ENCODE data around the gene UBXN6. TPM values are rescaled to one million over a fixed set of nuclear protein-coding genes. Genes with fewer than 3 reads are reported as not detected.

Gene UBXN6
- total RNA-seq, 1 experiment from 2014 or later = 34.1 TPM

DNA sequence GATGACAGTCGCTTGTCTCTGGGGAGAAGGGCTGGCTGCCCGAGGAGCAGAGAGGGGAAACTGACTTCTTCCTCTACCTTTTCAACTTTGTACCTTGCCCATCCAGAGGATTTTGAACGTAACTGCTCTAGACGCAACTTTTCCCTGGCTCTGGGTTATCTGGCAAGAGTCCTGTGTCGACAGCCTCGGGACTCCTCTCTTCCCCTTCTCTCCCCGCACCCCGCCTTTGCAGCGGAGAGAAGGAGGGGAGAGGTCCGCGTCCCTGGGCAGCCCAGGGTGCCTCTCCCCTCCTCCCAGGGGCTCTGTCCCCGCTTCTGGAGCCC lies 57.8 kb downstream of the UBXN6 start:
- Histone ChIP-seq H3K9me3 (ENCODE audit: control insufficient read depth, low read depth, low read length) (no peaks in the 10 kb centered on the region), H3T11ph (ENCODE audit: low read length) (no peak overlapping the region), H3K23me2 (ENCODE audit: insufficient read length, low read depth, low read length, poor library complexity, severe bottlenecking) (peaks cover 9% of the 10 kb centered on the region), H4K91ac (ENCODE audit: insufficient read length, low read depth, low read length) (no peak overlapping the region), H3K23ac (ENCODE audit: insufficient read length, low read depth, low read length) (no peak overlapping the region), H2BK120ac (ENCODE audit: low read depth, low read length, poor library complexity, severe bottlenecking) (no peak overlapping the region), H4K8ac (replicated peaks; ENCODE audit: insufficient read length, low read depth, low read length) (no peak overlapping the region), H3K27me3 (ENCODE audit: insufficient read depth, low read length) (no peaks in the 10 kb centered on the region), H3K4me1 (ENCODE audit: insufficient read depth, low read length) (no peaks in the 10 kb centered on the region; the same call in 1 of the 2 replicates), H2BK12ac (ENCODE audit: insufficient read length, low read depth, low read length) (no peak overlapping the region), H2BK20ac (ENCODE audit: low read depth, low read length, poor library complexity, severe bottlenecking) (no peak overlapping the region), H2AFZ (ENCODE audit: low read length) (no peak overlapping the region), H2BK15ac (ENCODE audit: low read depth, low read length) (no peak overlapping the region), H2BK5ac (ENCODE audit: insufficient read length, low read length) (no peak overlapping the region), H3K79me2 (ENCODE audit: insufficient read depth, low read length) (peaks cover 35% of the 10 kb centered on the region), H2AK5ac (ENCODE audit: insufficient read length, low read length) (no peak overlapping the region), H3K9ac (ENCODE audit: extremely low read depth, insufficient read length, low read length) (peak overlapping the region; percentile 72), H4K20me1 (ENCODE audit: control insufficient read depth, insufficient read depth, insufficient read length) (no peaks in the 10 kb centered on the region), H3K27ac (ENCODE audit: insufficient read length, low read depth, low read length) (no peak overlapping the region), H3K14ac (ENCODE audit: insufficient read depth, low read length) (no peak overlapping the region), H3K18ac (ENCODE audit: insufficient read length, low read depth, low read length) (no peak overlapping the region), H3K4me2 (ENCODE audit: insufficient read depth, insufficient read length, low read length) (peak overlapping the region; percentile 93), H4K5ac (ENCODE audit: insufficient read length, low read depth, low read length) (no peak overlapping the region), H3K4ac (ENCODE audit: low read depth, low read length) (no peak overlapping the region), H3K79me1 (ENCODE audit: insufficient read depth, low read depth, low read length, poor library complexity, severe bottlenecking) (peaks cover 12% of the 10 kb centered on the region), H3K56ac (ENCODE audit: insufficient read length, low read depth, low read length) (no peak overlapping the region)
- H3K36me3 Mint-ChIP-seq (ENCODE audit: insufficient read depth in 1 of 3, low read depth in 3 of 3) = peaks cover 14 to 36% (median 34%) of the 10 kb centered on the region in 3 experiments; a peak in 6 of 7 replicates
- no CpG with 5 or more reads among the region's 12 CpGs for WGBS (ENCODE audit: extremely low coverage, insufficient read length, low lambda C conversion rate)
- peak overlapping the region; percentile 81 to 89 for H3K4me3 Mint-ChIP-seq
- H3K27ac Mint-ChIP-seq = peak overlapping the region in 1 of 3 experiments; percentile 75; a peak in 2 of 7 replicates
- H3K4me1 Mint-ChIP-seq = peaks cover 47 to 50% of the 10 kb centered on the region in 2 experiments
- no peaks in the 10 kb centered on the region for H3K9me3 Mint-ChIP-seq
- no peak for TF ChIP-seq CTCF (conservative IDR thresholded peaks at IDR 0.05)
- H3K27me3 Mint-ChIP-seq (ENCODE audit: low read depth) = no peaks in the 10 kb centered on the region
- DNase-seq = no peak

Measured in H9 (cell line).